ENCODE results near the gene DENND6B.

Gene DENND6B

DNA sequence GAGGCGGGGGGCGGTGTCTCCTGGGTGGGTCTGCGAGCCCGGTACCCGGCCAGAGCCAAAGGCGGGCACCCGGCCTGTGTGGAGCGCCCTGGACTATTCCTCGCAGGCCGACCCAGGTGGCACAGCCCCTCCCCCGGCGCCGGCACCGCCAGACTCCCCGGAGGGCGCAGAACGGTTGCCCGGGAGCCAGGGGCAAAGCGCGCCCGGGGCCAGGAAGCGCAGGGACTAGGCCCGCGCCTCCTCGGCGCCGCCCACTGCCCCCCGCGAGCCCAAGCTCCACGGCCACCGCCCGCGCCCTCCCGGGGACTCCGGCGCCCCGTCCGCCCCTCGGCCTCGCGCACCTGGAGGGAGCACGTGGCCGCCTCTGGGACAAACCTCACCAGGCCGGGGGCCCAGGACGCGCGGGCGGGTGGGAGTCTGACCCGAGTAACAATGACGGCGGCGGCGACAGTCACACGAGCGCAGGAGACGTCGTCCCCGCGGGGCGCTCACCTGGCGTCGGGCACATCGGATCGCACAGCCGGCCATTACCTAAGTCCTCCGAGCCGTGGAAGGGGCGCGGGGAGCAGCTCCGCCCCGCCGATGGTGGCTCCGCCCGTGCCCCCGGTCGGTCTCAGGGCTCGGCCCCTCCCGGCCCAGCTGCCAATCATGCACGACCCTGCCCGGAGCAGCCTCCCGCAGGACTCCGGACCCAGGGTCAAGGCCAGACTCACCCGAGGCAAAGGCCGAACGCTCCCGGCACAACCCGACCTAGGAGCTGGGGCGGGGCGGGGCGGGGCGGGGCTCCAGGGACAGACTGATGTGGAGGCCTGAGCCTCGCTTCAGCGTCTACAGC, 26.8 kb downstream of the DENND6B start:
- H3K27ac Mint-ChIP-seq: no peak overlapping the region
- no peaks in the 10 kb centered on the region for H3K9me3 Mint-ChIP-seq
- H3K36me3 Mint-ChIP-seq (ENCODE audit: low read depth): peaks cover 87% of the 10 kb centered on the region
- H3K4me3 Mint-ChIP-seq: peak overlapping the region; percentile 57
- H3K4me1 Mint-ChIP-seq (ENCODE audit: low read depth): peaks cover 89% of the 10 kb centered on the region
- intact Hi-C loops (cut with micrococcal nuclease): no loop called here
- no peaks in the 10 kb centered on the region for H3K27me3 Mint-ChIP-seq

- intact Hi-C loops (cut with micrococcal nuclease): no loop called here
- H3K9me3 Mint-ChIP-seq: no peaks in the 10 kb centered on the region
- peak overlapping the region; percentile 77 for H3K4me3 Mint-ChIP-seq
- no peaks in the 10 kb centered on the region for H3K27me3 Mint-ChIP-seq
- peak overlapping the region; percentile 30 for H3K27ac Mint-ChIP-seq
- H3K4me1 Mint-ChIP-seq (ENCODE audit: low read depth): peaks cover 88% of the 10 kb centered on the region
- peaks cover 90% of the 10 kb centered on the region for H3K36me3 Mint-ChIP-seq (ENCODE audit: low read depth)
Observed at GRCh38 chr22:50298937-50299784, 27.7 kb downstream of the DENND6B start.

DNA sequence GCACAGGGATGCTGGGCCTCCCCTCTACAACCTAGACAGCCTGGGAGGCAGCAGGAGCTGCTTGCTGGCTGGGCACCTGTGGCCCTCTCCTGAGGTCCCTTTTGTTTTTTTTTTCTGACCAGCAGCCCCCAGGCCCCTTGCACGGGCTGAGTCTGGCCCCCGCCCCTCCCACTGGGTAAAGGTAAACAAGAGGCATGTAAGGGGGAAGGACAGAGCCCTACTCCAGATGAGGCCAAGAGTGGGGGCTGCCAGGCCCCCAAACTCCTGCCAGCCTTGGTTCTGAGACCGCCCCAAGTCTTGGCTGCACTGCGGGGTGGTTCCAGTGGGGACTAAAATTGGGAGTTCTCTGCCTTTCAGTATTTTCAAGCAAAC, 28.6 kb downstream of the DENND6B start:
- intact Hi-C loops (cut with micrococcal nuclease): no loop called here
- Mint-ChIP-seq H3K4me3 (no peak overlapping the region), H3K27me3 (no peaks in the 10 kb centered on the region), H3K27ac (peak overlapping the region; percentile 30), H3K9me3 (no peaks in the 10 kb centered on the region), H3K4me1 (ENCODE audit: low read depth) (peaks cover 85% of the 10 kb centered on the region), H3K36me3 (ENCODE audit: low read depth) (peaks cover 85% of the 10 kb centered on the region)

DNA sequence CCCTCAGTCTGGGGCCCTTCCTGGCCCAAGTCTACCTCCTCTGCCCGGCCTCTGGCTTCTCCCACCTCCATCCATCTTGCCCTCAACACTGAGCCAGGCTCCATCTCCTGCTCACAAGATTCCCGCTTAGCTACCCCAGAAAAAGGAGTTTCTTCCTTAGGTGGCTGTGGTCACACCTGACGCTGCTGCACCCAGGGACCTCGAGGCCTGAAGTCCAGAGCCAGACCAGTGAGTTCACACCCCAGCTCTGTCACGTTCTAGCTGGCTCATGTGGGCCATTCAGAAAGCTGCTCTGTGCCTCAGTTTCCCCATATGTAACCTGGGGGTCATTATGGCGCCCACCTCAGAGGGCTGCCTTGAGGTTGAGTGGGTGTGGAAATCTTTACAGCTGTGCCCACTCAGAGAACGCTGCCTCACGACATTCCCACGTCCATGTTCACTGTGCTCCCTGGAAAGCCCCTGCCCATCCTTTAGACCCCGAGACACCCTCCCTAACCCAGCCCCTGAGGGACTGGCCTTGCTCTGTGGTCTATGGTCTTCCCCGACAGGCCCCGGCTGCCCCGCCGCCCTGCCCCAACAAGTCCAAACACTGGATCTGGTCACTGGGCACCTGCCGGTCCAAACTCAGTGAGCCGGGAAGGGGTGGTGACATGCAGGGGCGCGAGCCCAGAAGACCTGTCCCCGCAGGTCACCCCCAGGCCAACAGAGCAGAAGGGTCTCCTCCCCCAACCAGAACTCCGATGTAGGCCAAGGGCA, 29.1 kb downstream of the DENND6B start:
- peak overlapping the region; percentile 30 for H3K27ac Mint-ChIP-seq
- H3K27me3 Mint-ChIP-seq: no peaks in the 10 kb centered on the region
- intact Hi-C loops (cut with micrococcal nuclease): no loop called here
- no peaks in the 10 kb centered on the region for H3K9me3 Mint-ChIP-seq
- no peak overlapping the region for H3K4me3 Mint-ChIP-seq
- peaks cover 85% of the 10 kb centered on the region for H3K4me1 Mint-ChIP-seq (ENCODE audit: low read depth)
- peaks cover 85% of the 10 kb centered on the region for H3K36me3 Mint-ChIP-seq (ENCODE audit: low read depth)

DNA sequence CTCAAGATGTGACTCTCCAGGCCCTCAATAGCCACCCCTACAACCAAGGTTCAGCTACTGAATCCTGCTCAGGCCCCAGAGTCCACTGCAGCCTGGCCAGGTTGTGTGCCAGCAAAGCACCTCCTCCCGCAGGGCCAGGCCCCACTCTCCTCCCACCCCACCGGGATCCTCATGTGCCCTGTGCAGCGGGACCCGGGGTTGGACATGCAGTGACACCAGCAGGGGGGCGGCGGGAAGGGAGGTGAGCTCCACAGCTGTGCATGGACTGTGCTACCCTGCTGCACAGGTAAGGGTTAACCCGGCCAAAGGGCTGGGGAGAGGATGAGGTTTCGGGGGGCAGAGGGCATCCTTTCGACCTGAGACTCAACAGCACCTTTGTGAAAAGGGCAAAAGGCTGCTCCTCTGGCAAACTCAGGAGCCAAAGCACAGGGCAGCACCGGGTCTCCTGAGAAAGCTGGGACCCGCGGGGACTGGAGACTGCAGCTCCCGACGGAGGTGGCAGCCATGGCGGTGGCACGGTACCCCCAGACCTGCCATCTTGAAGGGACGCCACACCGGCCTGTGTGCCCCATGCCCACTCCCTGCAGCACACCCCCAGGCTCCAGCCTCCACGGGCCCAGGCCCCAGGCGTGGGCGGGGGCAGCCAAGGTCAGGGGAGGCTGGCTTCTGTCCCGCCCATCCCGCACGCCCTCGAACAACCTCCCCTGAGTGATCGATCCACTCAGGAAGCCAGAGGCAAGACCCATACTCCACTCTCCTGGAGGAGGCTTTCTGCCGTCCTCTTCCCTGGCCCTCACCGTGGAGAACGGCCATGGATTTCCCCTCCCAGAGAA, 29.9 kb downstream of the DENND6B start:
- Mint-ChIP-seq H3K4me3 (no peak overlapping the region), H3K9me3 (no peaks in the 10 kb centered on the region), H3K27ac (peak overlapping the region; percentile 30), H3K27me3 (no peaks in the 10 kb centered on the region), H3K36me3 (ENCODE audit: low read depth) (peaks cover 86% of the 10 kb centered on the region), H3K4me1 (ENCODE audit: low read depth) (peaks cover 84% of the 10 kb centered on the region)
- intact Hi-C loops (cut with micrococcal nuclease): no loop called here

DNA sequence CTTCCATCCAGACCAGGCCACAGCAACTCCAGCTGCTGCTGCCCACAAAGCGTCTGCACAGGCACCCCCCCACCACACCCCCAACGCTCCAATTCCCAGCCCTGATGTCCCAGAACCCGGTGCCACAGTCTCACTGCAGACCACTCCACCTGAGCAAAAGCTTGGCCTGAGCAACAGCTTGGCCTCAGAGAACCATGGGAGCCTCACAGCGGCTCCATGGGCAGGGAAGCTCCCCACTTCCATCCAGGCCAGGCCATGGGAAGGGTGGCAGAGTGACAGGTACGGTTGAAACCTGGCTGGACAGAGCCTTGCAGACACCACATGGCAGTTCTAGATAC, 32.5 kb downstream of the DENND6B start:
- intact Hi-C loops (cut with micrococcal nuclease): loop anchor here (5.0 kb wide), 1 partner anchor 33 kb away; the partner anchor contains the start of gene DENND6B
- Mint-ChIP-seq H3K27me3 (no peaks in the 10 kb centered on the region), H3K36me3 (ENCODE audit: low read depth) (peaks cover 95% of the 10 kb centered on the region), H3K4me3 (peak overlapping the region; percentile 44), H3K27ac (peak overlapping the region; percentile 20), H3K4me1 (ENCODE audit: low read depth) (peaks cover 88% of the 10 kb centered on the region), H3K9me3 (no peaks in the 10 kb centered on the region)

DNA sequence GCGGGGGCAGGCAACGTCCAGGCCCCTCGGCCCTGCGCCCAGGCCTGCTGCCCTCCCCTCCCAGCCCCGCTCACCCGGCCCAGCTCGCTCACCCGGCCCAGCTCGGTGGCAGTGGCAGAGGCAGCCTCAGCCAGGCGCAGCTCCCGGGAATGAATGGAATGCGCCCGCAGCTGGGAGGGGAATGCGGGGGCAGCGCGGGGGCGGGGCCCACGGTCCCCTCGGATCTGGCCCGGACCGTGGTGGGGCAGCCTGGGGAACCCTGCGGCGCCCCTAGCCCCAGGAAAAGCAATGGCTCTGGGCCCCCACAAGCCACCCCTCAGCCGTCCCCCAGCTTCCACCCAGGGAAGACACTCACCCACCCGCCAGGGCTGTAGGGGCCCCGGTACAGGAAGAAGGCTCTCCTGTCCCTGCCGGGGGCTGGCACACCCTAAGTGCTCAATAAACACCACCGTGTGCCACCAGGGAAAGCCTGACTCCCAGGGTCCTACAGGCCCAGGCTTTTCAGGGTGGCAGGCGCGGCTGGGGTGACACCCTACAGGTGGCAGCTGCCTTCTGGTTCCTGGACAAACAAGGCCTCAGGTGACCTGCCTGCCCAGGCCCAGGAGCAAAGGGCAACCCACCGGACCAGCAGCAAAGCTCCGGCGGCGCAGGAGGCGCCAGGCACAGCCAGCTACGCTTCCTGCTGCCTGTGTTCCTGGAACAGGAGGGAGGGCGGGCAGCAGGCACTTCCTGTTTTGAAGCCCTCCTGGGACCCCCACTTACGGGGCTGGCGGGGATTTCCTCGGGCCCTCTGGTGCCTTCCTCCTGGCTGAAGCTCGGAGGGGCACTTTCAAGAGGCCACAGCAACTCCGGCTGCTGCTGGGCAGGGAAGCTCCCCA, 33.1 kb downstream of the DENND6B start:
- peak overlapping the region; percentile 44 for H3K4me3 Mint-ChIP-seq
- peaks cover 95% of the 10 kb centered on the region for H3K36me3 Mint-ChIP-seq (ENCODE audit: low read depth)

DNA sequence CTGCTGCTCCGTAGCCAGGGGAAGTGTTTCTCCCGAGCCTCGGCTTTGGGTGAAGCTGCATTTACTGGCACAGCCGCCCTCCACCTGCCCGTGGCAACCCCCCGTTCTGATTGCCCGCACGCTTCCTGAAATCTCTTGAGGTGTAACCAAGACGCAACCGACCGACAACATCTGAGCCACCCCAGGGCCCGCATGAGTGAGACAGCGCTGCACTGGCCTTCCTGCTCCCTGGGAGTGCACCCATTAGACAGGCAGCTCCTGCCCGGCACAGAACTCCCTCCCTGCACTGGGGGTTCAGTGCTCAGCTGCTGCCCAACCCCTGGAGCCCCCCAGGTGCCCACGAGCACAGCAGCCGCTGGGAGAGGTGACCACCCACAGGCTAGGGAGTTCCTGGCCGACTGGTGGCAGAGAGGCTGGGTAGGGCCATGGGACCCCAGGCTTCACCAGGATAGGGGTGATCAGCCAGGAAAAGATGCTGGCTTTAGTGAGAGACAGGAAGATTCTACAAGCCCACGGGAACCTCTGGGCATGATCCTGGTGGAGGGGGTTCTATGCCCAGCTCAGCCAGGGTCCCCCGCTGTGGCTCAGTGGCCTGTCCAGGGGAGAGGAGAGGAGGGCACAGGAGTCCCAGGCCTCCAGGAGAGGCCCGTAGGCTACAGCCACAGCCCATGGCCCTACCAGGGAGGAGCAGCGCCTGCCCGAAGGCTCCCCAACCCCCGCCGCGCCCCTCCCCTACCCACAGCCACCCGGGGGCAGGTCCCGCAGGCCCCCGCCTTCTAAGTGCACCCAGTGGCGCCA, 34.0 kb downstream of the DENND6B start:
- Mint-ChIP-seq H3K4me1 (ENCODE audit: low read depth) (peaks cover 73% of the 10 kb centered on the region), H3K4me3 (peak overlapping the region; percentile 50)
- intact Hi-C loops (cut with micrococcal nuclease): loop anchor here (5.0 kb wide), 1 partner anchor 34 kb away; the partner anchor contains the start of gene DENND6B

More for the DNA sequence above, 33.1 kb downstream of the DENND6B start:
- intact Hi-C loops (cut with micrococcal nuclease): loop anchor here (5.0 kb wide), 1 partner anchor 34 kb away; the partner anchor contains the start of gene DENND6B
- Mint-ChIP-seq H3K4me1 (ENCODE audit: low read depth) (peaks cover 82% of the 10 kb centered on the region), H3K27ac (peak overlapping the region; percentile 20), H3K9me3 (no peaks in the 10 kb centered on the region), H3K27me3 (no peaks in the 10 kb centered on the region)

GRCh38 chr22:50289942-50290630, 36.7 kb downstream of the DENND6B start:
- intact Hi-C loops (cut with micrococcal nuclease): loop anchor here (5.0 kb wide), 1 partner anchor 37 kb away; the partner anchor contains the start of gene DENND6B
- Mint-ChIP-seq H3K9me3 (no peaks in the 10 kb centered on the region), H3K27ac (no peak overlapping the region), H3K4me3 (no peak overlapping the region), H3K27me3 (no peaks in the 10 kb centered on the region), H3K36me3 (ENCODE audit: low read depth) (peaks cover 94% of the 10 kb centered on the region), H3K4me1 (ENCODE audit: low read depth) (peaks cover 47% of the 10 kb centered on the region)

More for the DNA sequence above, 34.0 kb downstream of the DENND6B start:
- Mint-ChIP-seq H3K27ac (peak overlapping the region; percentile 46), H3K27me3 (no peaks in the 10 kb centered on the region), H3K9me3 (no peaks in the 10 kb centered on the region), H3K36me3 (ENCODE audit: low read depth) (peaks cover 95% of the 10 kb centered on the region)

DNA sequence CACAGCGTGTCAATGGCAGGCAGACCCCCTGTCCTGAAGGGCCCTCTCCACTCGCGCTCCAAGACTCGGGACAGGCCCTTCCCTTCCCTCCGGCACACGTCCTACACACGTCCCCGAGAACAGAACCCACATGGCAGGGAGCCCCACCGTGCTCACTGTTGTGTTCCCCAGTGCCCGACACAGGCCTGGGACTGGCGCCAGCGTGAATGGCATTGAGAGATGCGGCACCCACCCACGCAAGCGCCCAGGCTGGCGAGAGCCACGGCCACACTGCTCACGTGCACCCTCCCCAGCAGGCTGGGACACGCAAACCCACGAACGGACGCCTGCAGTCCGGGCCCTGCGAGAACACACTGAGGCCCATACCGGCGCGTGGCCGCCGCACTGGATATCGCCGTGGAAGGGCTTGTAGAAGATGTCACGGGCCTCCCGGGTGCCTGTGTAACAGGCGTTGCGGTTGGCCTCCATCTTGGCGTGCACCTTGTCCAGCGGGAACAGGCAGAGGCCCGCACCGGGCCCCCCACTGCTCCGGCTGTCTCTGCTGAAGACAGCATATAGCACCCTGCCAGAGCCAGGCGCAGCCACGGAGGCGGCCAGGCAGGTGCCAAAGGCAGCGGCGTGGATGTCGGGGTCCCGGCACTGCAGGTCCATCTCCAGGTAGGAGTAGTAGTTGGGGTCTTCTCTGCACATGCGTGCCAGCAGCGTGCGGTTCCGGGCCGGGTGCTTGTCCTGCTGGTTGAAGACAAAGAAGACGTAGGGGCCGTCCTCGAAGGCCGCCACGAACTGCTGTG, 37.5 kb downstream of the DENND6B start:
- no peak overlapping the region for H3K27ac Mint-ChIP-seq
- H3K4me1 Mint-ChIP-seq (ENCODE audit: low read depth): peaks cover 41% of the 10 kb centered on the region
- intact Hi-C loops (cut with micrococcal nuclease): no loop called here
- H3K4me3 Mint-ChIP-seq: no peak overlapping the region
- no peaks in the 10 kb centered on the region for H3K9me3 Mint-ChIP-seq
- peaks cover 94% of the 10 kb centered on the region for H3K36me3 Mint-ChIP-seq (ENCODE audit: low read depth)
- H3K27me3 Mint-ChIP-seq: no peaks in the 10 kb centered on the region

DNA sequence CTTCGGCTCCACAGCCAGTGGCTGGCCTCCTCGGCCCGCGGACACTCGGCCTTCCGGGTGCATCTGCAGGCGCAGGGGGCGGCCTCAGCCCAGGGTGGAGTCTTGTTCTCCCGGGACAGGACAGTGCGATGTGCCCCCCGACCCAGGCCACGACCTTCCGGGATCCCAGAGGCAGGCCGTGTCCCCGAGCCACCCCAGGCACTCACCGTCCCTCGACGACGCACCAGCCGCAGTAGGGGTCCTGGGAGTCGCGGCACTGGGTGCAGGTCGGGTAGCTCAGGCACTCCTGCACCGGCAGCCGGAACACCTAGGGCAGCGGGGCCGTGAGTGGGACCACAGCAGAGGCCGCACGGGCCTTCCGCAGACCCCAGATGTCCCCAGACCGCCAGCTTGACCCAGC, 39.1 kb downstream of the DENND6B start:
- H3K4me3 Mint-ChIP-seq: no peak overlapping the region
- H3K27me3 Mint-ChIP-seq: no peaks in the 10 kb centered on the region
- no peaks in the 10 kb centered on the region for H3K9me3 Mint-ChIP-seq
- intact Hi-C loops (cut with micrococcal nuclease): no loop called here
- H3K27ac Mint-ChIP-seq: no peak overlapping the region
- peaks cover 28% of the 10 kb centered on the region for H3K4me1 Mint-ChIP-seq (ENCODE audit: low read depth)
- H3K36me3 Mint-ChIP-seq (ENCODE audit: low read depth): peaks cover 99% of the 10 kb centered on the region

Data from dendritic cell treated with granulocyte-macrophage colony-stimulating factor and Interleukin-4, amounts not matched to agents 40 ng/mL and 50 ng/mL, for 4 days (primary cell).